ENCODE data around the gene XPNPEP1.

Gene XPNPEP1

GRCh38 chr10:109846832-109847231 is 76.5 kb downstream of the XPNPEP1 start:
- Histone ChIP-seq H3K27me3 (ENCODE audit: low read length) (no peaks in the 10 kb centered on the region), H2AFZ (ENCODE audit: low read depth, low read length, severe bottlenecking) (no peak overlapping the region), H3K9me3 (ENCODE audit: insufficient read depth, low read length) (no peaks in the 10 kb centered on the region), H3F3A (ENCODE audit: insufficient read depth) (no peaks in the 10 kb centered on the region), H3K4me3 (ENCODE audit: insufficient read depth, low read length, poor library complexity, severe bottlenecking) (no peak overlapping the region), H3K79me2 (ENCODE audit: insufficient read depth, low read length) (no peaks in the 10 kb centered on the region), H4K20me1 (ENCODE audit: low read depth, low read length) (no peaks in the 10 kb centered on the region), H3K27ac (ENCODE audit: low read depth, low read length) (no peak overlapping the region), H3K9ac (ENCODE audit: low read length) (no peak overlapping the region), H3K36me3 (ENCODE audit: low read length) (no peaks in the 10 kb centered on the region), H3K9me2 (replicated peaks; ENCODE audit: insufficient read depth, low read length) (no peaks in the 10 kb centered on the region), H3K4me2 (ENCODE audit: low read depth, low read length, poor library complexity, severe bottlenecking) (no peak overlapping the region)
- TF ChIP-seq EZH2phosphoT487 (conservative IDR thresholded peaks at IDR 0.05; ENCODE audit: low read length): no peak
- TF ChIP-seq, protein P1, sequence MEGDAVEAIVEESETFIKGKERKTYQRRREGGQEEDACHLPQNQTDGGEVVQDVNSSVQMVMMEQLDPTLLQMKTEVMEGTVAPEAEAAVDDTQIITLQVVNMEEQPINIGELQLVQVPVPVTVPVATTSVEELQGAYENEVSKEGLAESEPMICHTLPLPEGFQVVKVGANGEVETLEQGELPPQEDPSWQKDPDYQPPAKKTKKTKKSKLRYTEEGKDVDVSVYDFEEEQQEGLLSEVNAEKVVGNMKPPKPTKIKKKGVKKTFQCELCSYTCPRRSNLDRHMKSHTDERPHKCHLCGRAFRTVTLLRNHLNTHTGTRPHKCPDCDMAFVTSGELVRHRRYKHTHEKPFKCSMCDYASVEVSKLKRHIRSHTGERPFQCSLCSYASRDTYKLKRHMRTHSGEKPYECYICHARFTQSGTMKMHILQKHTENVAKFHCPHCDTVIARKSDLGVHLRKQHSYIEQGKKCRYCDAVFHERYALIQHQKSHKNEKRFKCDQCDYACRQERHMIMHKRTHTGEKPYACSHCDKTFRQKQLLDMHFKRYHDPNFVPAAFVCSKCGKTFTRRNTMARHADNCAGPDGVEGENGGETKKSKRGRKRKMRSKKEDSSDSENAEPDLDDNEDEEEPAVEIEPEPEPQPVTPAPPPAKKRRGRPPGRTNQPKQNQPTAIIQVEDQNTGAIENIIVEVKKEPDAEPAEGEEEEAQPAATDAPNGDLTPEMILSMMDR (IDR thresholded peaks at IDR 0.05; ENCODE audit: insufficient read depth, low read length, poor library complexity, severe bottlenecking): no peak

GRCh38 chr10:109845308-109845707 is 78.0 kb downstream of the XPNPEP1 start:
- Histone ChIP-seq H3K4me3 (ENCODE audit: insufficient read depth, low read length, poor library complexity, severe bottlenecking) (no peak overlapping the region), H3K9me3 (ENCODE audit: insufficient read depth, low read length) (no peaks in the 10 kb centered on the region), H3K27me3 (ENCODE audit: low read length) (no peaks in the 10 kb centered on the region), H3F3A (ENCODE audit: insufficient read depth) (no peaks in the 10 kb centered on the region), H3K9ac (ENCODE audit: low read length) (no peak overlapping the region), H3K79me2 (ENCODE audit: insufficient read depth, low read length) (no peaks in the 10 kb centered on the region), H2AFZ (ENCODE audit: low read depth, low read length, severe bottlenecking) (no peak overlapping the region), H3K36me3 (ENCODE audit: low read length) (no peaks in the 10 kb centered on the region), H4K20me1 (ENCODE audit: low read depth, low read length) (no peaks in the 10 kb centered on the region), H3K4me2 (ENCODE audit: low read depth, low read length, poor library complexity, severe bottlenecking) (no peak overlapping the region), H3K9me2 (replicated peaks; ENCODE audit: insufficient read depth, low read length) (no peaks in the 10 kb centered on the region), H3K27ac (ENCODE audit: low read depth, low read length) (no peak overlapping the region)
- TF ChIP-seq, protein P1 (IDR thresholded peaks at IDR 0.05; ENCODE audit: insufficient read depth, low read length, poor library complexity, severe bottlenecking): no peak
- no peak for TF ChIP-seq EZH2phosphoT487 (conservative IDR thresholded peaks at IDR 0.05; ENCODE audit: low read length)

GRCh38 chr10:109838592-109839244 is 84.6 kb downstream of the XPNPEP1 start:
- no peaks in the 10 kb centered on the region for H3K79me2 ChIP-seq (ENCODE audit: insufficient read depth, low read length)
- no peak overlapping the region for H3K27ac ChIP-seq (ENCODE audit: low read depth, low read length)
- no peak overlapping the region for H3K4me3 ChIP-seq (ENCODE audit: insufficient read depth, low read length, poor library complexity, severe bottlenecking)
- no peak for TF ChIP-seq EZH2phosphoT487 (conservative IDR thresholded peaks at IDR 0.05; ENCODE audit: low read length)
- TF ChIP-seq, protein P1 (IDR thresholded peaks at IDR 0.05; ENCODE audit: insufficient read depth, low read length, poor library complexity, severe bottlenecking): no peak
- H3K9me2 ChIP-seq (replicated peaks; ENCODE audit: insufficient read depth, low read length): no peaks in the 10 kb centered on the region
- no peak overlapping the region for H3K4me2 ChIP-seq (ENCODE audit: low read depth, low read length, poor library complexity, severe bottlenecking)
- H3K9ac ChIP-seq (ENCODE audit: low read length): no peak overlapping the region
- H2AFZ ChIP-seq (ENCODE audit: low read depth, low read length, severe bottlenecking): no peak overlapping the region
- no peaks in the 10 kb centered on the region for H3K36me3 ChIP-seq (ENCODE audit: low read length)
- no peaks in the 10 kb centered on the region for H4K20me1 ChIP-seq (ENCODE audit: low read depth, low read length)
- no peaks in the 10 kb centered on the region for H3K9me3 ChIP-seq (ENCODE audit: insufficient read depth, low read length)
- no peaks in the 10 kb centered on the region for H3K27me3 ChIP-seq (ENCODE audit: low read length)
- H3F3A ChIP-seq (ENCODE audit: insufficient read depth): no peaks in the 10 kb centered on the region

Data from SU-DHL-6 (cell line).